Upper lobe of left lung (tissue), 4 donors: Measurements from ENCODE around the gene PRR30.

Experiments used
- CTCF ChIP-seq, 6 experiments: fragments of 450-650 bp in 4 of 6; fragments of 200-600 bp in 2 of 6; sonication (generic) in 2 of 6; IDR thresholded peaks; one replicate each; pipeline ENCODE4 v1.5.1; 2016 to 2019; ENCODE audit warnings: antibody characterized with exemption in 6 of 6
- EP300 ChIP-seq, 4 donors: sonication (generic); formaldehyde crosslinking; IDR thresholded peaks; one replicate each; pipeline ENCODE4 v1.5.1; 2017; ENCODE audit warnings: antibody characterized with exemption in 4 of 4, control low read depth in 2 of 4

GRCh38 chr2:27179344-27180000 is 40.3 kb upstream of the PRR30 start:
- TF ChIP-seq CTCF (IDR thresholded peaks at IDR 0.05) (no peak), EP300 (IDR thresholded peaks at IDR 0.05) (no peak)
